CD4-positive, alpha-beta T cell treated with Interleukin-10 for 1 hour (primary cell): ENCODE results near the gene INHBC.

Experiments used
- DNase-seq: peaks from one replicate; pipeline ENCODE4 v3.0.0-alpha.2; 2020

Gene INHBC

DNA sequence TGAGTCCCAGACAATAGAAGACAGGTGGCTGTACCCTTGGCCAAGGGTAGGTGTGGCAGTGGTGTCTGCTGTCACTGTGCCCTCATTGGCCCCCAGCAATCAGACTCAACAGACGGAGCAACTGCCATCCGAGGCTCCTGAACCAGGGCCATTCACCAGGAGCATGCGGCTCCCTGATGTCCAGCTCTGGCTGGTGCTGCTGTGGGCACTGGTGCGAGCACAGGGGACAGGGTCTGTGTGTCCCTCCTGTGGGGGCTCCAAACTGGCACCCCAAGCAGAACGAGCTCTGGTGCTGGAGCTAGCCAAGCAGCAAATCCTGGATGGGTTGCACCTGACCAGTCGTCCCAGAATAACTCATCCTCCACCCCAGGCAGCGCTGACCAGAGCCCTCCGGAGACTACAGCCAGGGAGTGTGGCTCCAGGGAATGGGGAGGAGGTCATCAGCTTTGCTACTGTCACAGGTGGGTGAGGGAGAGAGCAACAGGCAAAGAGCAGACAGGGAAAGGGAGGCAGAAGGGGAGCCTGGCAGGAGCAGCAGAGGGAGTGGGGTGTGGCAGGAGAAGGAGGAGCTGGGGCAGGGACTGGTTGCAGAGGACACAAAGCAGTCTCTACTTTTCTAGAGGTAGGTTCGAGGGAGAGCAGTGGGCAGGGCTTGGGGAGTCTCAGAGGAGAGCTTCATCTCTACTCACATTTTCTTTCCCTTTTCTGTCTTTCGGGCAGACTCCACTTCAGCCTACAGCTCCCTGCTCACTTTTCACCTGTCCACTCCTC is 21.0 kb downstream of the INHBC start:
- no peak for DNase-seq

DNA sequence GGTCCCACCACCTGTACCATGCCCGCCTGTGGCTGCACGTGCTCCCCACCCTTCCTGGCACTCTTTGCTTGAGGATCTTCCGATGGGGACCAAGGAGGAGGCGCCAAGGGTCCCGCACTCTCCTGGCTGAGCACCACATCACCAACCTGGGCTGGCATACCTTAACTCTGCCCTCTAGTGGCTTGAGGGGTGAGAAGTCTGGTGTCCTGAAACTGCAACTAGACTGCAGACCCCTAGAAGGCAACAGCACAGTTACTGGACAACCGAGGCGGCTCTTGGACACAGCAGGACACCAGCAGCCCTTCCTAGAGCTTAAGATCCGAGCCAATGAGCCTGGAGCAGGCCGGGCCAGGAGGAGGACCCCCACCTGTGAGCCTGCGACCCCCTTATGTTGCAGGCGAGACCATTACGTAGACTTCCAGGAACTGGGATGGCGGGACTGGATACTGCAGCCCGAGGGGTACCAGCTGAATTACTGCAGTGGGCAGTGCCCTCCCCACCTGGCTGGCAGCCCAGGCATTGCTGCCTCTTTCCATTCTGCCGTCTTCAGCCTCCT is 21.6 kb downstream of the INHBC start:
- DNase-seq, result peak; percentile 69

DNA sequence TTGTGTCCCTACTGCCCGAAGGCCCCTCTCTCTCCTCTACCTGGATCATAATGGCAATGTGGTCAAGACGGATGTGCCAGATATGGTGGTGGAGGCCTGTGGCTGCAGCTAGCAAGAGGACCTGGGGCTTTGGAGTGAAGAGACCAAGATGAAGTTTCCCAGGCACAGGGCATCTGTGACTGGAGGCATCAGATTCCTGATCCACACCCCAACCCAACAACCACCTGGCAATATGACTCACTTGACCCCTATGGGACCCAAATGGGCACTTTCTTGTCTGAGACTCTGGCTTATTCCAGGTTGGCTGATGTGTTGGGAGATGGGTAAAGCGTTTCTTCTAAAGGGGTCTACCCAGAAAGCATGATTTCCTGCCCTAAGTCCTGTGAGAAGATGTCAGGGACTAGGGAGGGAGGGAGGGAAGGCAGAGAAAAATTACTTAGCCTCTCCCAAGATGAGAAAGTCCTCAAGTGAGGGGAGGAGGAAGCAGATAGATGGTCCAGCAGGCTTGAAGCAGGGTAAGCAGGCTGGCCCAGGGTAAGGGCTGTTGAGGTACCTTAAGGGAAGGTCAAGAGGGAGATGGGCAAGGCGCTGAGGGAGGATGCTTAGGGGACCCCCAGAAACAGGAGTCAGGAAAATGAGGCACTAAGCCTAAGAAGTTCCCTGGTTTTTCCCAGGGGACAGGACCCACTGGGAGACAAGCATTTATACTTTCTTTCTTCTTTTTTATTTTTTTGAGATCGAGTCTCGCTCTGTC is 22.3 kb downstream of the INHBC start:
- no peak for DNase-seq

- DNase-seq, result no peak
Observed at GRCh38 chr12:57458665-57459054, 24.1 kb downstream of the INHBC start.

DNA sequence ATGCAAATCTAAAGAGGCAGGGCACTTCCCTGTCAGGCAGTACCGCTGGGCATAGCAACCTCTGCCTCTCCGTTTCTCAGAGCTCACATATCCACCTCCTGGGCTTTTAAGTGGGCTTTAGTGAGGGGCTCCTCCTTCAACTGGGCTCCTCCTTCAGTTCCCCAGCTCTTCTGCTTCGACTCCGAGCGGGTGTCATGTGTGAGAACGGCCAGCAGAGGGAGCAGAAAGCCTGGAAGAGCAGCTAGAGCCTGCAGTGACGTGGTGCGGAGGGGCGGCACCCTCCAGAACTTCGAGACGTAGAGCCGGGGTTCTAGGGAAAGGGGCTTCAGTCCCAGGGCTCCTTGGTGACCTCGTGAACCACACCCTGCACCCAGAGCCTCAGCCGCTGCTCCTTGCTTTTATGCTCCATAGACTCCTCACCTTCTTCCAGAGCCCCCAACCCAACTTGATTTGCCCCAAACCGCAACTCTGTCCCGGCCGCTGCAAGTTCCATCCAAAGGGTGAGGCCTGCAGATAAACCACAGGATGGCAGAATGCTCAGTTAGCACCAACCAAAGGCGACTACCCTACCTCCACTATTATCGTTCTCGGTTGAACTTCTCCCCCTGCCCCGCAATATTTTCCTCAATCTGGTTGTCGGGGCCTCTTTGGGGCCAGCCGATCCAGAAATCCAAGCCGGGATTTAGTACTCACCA is 24.6 kb downstream of the INHBC start:
- DNase-seq, result peak; percentile 96

- no peak for DNase-seq
Observed at GRCh38 chr12:57459750-57460467, 25.3 kb downstream of the INHBC start, which contains the start of gene GLI1. GLI1 (plus strand) TSS chr12:57459785; CDS start chr12:57463692, 3,907 bp downstream.

GRCh38 chr12:57460468-57460784 is 25.8 kb downstream of the INHBC start:
- DNase-seq, result no peak

GRCh38 chr12:57460841-57461275 is 26.3 kb downstream of the INHBC start:
- no peak for DNase-seq

GRCh38 chr12:57461276-57461916 is 26.8 kb downstream of the INHBC start:
- peak; percentile 44 for DNase-seq

DNA sequence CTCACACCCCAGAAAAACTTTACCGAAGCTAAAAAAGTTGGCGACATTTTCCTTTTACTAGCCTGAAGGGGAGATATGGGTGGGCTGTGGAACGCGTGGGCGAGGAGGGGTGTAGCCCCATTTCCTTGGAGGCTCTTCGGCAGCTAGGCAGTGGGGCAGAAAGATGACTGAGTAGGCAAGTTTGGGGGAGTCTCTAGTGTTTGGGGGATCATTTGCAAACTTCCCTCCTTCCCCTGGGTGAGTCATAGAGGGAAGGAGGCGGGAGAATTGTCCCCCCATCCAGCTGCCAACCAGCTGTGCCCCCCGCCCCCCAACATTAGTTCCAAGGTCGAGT is 27.3 kb downstream of the INHBC start:
- DNase-seq, result no peak

- DNase-seq, result peak; percentile 92
Observed at GRCh38 chr12:57462251-57462911, 27.8 kb downstream of the INHBC start.

DNA sequence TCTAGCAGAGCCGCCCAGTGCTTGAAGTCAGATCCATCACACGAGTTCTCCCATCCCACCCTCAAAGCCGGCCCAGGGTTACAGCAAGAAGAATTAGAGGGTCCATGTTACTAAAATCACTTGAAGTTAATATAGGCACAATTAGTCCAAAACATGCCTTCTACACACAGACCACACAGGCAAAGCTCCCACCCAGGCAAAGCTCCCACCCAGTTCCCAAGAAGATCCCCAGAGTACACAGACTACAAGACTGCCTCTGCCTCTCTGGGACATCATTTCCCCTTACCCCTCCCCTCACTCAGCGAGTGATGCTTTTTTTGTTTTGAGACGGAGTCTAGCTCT is 28.3 kb downstream of the INHBC start:
- DNase-seq, result no peak

GRCh38 chr12:57464569-57464968 is 30.0 kb downstream of the INHBC start:
- DNase-seq, result no peak

DNA sequence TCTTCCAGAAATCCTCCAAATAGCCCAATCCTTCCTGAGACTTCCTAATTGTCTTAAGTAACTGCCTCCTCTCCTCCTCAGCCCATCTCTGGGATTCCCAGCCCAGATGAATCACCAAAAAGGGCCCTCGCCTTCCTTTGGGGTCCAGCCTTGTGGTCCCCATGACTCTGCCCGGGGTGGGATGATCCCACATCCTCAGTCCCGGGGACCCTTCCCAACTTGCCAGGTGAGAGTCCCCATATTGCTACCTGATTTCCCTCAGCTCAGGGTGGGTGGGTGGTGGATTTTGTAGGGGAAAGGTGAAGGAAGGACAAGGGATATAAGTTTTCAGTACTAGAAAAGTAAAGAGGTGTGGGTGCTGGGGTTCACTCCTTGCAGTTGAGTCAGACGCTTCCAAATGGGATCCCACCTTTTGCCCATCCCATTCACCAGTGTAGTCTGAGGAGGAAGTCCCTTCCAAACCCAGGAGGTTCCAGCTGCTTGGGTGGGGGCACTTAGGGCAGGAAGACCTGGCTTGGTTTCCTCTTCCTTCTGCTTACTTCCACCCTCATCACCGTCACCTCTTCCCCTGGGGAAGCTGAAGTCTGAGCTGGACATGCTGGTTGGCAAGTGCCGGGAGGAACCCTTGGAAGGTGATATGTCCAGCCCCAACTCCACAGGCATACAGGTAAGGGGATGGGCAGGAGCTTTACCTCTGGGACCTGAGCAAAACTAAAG is 30.6 kb downstream of the INHBC start:
- no peak for DNase-seq

GRCh38 chr12:57465747-57466505 is 31.3 kb downstream of the INHBC start:
- DNase-seq, result no peak

DNA sequence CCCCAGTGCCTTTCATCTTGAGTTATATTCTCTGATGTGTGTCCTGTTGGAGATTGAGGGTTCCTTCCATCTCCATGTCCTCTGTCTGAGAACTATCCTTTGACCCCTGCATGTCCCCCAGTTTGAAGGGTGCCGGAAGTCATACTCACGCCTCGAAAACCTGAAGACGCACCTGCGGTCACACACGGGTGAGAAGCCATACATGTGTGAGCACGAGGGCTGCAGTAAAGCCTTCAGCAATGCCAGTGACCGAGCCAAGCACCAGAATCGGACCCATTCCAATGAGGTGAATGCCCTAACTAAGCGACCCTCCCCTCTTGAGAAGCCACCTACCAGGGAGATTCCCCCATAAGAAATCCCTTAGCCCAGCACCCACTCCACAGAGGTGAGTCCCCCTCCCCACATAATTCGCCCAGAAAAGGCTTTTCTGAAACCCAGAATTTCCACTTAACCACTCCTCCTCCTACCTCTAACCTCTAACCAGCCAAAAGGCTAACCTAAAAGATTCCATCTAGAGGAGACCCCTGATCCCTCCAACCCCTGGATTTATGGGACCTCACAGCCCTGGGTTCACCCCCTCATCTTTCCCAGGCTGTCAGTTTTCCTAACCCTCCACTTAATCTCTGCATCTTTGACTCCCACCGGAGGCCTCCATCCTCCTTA is 32.8 kb downstream of the INHBC start:
- no peak for DNase-seq

- no peak for DNase-seq
Observed at GRCh38 chr12:57467915-57468314, 33.3 kb downstream of the INHBC start.

DNA sequence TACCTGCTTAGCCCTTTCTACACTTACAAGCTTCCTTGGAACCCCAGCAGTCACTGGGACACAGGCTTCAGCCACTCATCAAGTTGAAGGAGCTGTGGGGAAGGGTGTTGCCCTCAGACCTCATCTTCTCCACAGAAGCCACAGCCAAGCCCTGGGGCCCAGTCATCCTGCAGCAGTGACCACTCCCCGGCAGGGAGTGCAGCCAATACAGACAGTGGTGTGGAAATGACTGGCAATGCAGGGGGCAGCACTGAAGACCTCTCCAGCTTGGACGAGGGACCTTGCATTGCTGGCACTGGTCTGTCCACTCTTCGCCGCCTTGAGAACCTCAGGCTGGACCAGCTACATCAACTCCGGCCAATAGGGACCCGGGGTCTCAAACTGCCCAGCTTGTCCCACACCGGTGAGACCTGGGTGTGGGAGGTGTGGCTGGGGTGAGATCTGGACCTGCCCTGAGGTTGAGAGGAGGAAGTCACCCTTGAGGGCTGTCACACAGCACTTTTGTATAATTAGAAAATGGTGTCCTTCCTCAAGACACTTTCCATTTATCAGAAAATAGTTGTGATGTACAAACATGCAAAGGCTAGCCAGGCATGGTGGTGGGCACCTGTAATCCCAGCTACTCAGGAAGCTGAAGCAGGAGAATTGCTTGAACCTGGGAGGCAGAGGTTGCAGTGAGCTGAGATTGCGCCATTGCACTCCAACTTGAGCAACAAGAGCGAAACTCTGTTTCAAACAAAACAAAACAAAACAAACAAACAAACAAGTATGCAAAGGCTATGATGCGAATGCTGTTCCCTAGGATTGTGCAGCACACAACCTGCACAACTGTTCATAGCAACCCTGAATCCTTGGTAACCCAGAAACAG is 34.9 kb downstream of the INHBC start:
- DNase-seq, result no peak
